GM10266 (cell line): Measurements from ENCODE around the gene POU6F2.
"Not testable (repeated sequence)": the region's sequence is repeated elsewhere in the genome, so short reads cannot be mapped to it uniquely, and the experiment has no call there.

Source experiments
- DNase-seq: peaks from one replicate; pipeline ENCODE4 v3.0.0; 2012; ENCODE audit errors: extremely low spot score
- CTCF ChIP-seq: IDR thresholded peaks from 2 replicates; pipeline ENCODE4 v1.5.1; 2012; ENCODE audit warnings: mild to moderate bottlenecking, low read depth; ENCODE audit not compliant: control insufficient read depth, insufficient read depth; ENCODE audit errors: missing control alignments

Gene POU6F2

GRCh38 chr7:39324139-39324760, 346.5 kb downstream of the POU6F2 start:
- TF ChIP-seq CTCF: no peak
- no peak for DNase-seq

GRCh38 chr7:39331607-39332006, 353.9 kb downstream of the POU6F2 start:
- not testable (repeated sequence) for DNase-seq

- TF ChIP-seq CTCF: no peak
- no peak for DNase-seq
Measured at GRCh38 chr7:39332142-39332541, 354.4 kb downstream of the POU6F2 start.

- DNase-seq: no peak
- TF ChIP-seq CTCF: no peak
Measured at GRCh38 chr7:39333701-39334100, 356.0 kb downstream of the POU6F2 start.

GRCh38 chr7:39336442-39336841, 358.7 kb downstream of the POU6F2 start:
- no peak for DNase-seq
- TF ChIP-seq CTCF: no peak

GRCh38 chr7:39338716-39339115, 361.0 kb downstream of the POU6F2 start:
- DNase-seq: no peak
- no peak for TF ChIP-seq CTCF

- TF ChIP-seq CTCF: no peak
Measured at GRCh38 chr7:39339591-39339990, 361.9 kb downstream of the POU6F2 start.

GRCh38 chr7:39341083-39341482, 363.4 kb downstream of the POU6F2 start:
- TF ChIP-seq CTCF: no peak
- DNase-seq: no peak

More at GRCh38 chr7:39339591-39339990, 361.9 kb downstream of the POU6F2 start:
- no peak for DNase-seq
